Gastroesophageal sphincter (tissue), 3 donors: Measurements from ENCODE around the gene SLC9A1.

Source experiments
- EP300 ChIP-seq: sonication (generic); formaldehyde crosslinking; IDR thresholded peaks from one replicate; pipeline ENCODE4 v1.6.1; 2017; ENCODE audit warnings: antibody characterized with exemption, mild to moderate bottlenecking
- POLR2A ChIP-seq, 2 donors: fragments of 450-650 bp; IDR thresholded peaks; one replicate each; pipeline ENCODE4 v1.6.1; 2017; ENCODE audit warnings: antibody characterized with exemption in 2 of 2, mild to moderate bottlenecking in 2 of 2, moderate library complexity in 1 of 2
- POLR2AphosphoS5 ChIP-seq: sonication (generic); formaldehyde crosslinking; IDR thresholded peaks from one replicate; pipeline ENCODE4 v1.6.1; 2017; ENCODE audit warnings: antibody characterized with exemption
- TF ChIP-seq, protein P1 (sequence below), 4 experiments: fragments of 200-600 bp in 2 of 4; fragments of 450-650 bp in 2 of 4; sonication (generic) in 1 of 4; IDR thresholded peaks; one replicate each; pipeline ENCODE4 v1.5.1; 2017 to 2019; ENCODE audit warnings: antibody characterized with exemption in 4 of 4, mild to moderate bottlenecking in 2 of 4, moderate library complexity in 2 of 4

DNA sequence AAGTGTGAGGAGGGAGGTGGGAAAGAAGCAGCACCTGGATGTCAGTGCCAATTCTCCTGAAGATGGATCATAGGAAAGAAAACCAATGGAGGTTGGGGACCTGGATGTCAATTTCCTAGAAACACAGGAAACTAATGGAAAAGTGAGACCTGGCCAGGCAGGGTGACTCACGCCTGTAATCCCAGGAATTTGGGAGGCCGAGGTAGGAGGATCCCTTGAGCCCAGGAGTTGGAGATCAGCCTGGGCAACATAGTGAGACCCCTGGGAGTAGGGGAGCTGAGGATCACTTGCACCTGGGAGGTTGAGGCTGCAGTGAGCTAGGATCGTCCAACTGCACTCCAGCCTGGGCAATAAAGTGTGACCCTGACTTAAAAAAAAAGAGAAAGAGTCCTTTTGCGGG lies 21.4 kb upstream of the SLC9A1 start:
- TF ChIP-seq, protein P1, sequence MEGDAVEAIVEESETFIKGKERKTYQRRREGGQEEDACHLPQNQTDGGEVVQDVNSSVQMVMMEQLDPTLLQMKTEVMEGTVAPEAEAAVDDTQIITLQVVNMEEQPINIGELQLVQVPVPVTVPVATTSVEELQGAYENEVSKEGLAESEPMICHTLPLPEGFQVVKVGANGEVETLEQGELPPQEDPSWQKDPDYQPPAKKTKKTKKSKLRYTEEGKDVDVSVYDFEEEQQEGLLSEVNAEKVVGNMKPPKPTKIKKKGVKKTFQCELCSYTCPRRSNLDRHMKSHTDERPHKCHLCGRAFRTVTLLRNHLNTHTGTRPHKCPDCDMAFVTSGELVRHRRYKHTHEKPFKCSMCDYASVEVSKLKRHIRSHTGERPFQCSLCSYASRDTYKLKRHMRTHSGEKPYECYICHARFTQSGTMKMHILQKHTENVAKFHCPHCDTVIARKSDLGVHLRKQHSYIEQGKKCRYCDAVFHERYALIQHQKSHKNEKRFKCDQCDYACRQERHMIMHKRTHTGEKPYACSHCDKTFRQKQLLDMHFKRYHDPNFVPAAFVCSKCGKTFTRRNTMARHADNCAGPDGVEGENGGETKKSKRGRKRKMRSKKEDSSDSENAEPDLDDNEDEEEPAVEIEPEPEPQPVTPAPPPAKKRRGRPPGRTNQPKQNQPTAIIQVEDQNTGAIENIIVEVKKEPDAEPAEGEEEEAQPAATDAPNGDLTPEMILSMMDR (IDR thresholded peaks at IDR 0.05), result no peak
- TF ChIP-seq POLR2A (IDR thresholded peaks at IDR 0.05) (no peak), POLR2AphosphoS5 (no peak), EP300 (no peak)
